Parathyroid adenoma (tissue), 2 donors: Measurements from ENCODE around the gene EAPP.
"Not testable (repeated sequence)": the region's sequence is repeated elsewhere in the genome, so short reads cannot be mapped to it uniquely, and the experiment has no call there.

Experiments used
- H2AFZ ChIP-seq: fragments of 300-600 bp; sonication (generic); one replicate; pipeline ENCODE4 v1.7.0; 2017; ENCODE audit warnings: antibody characterized with exemption, mild to moderate bottlenecking
- H3K27ac ChIP-seq: fragments of 300-600 bp; sonication (generic); one replicate; pipeline ENCODE4 v1.7.0; 2017
- H3K27me3 ChIP-seq: fragments of 300-600 bp; sonication (generic); one replicate; pipeline ENCODE4 v1.7.0; 2017; ENCODE audit warnings: low read length; ENCODE audit not compliant: control insufficient read depth, insufficient read depth
- H3K36me3 ChIP-seq: fragments of 300-600 bp; sonication (generic); one replicate; pipeline ENCODE4 v1.7.0; 2017; ENCODE audit warnings: low read length; ENCODE audit not compliant: control insufficient read depth, insufficient read depth
- H3K4me1 ChIP-seq: fragments of 300-600 bp; sonication (generic); one replicate; pipeline ENCODE4 v1.7.0; 2017; ENCODE audit warnings: control low read depth
- H3K4me2 ChIP-seq: fragments of 300-600 bp; sonication (generic); one replicate; pipeline ENCODE4 v1.7.0; 2017; ENCODE audit warnings: low read length
- H3K4me3 ChIP-seq: fragments of 300-600 bp; sonication (generic); one replicate; pipeline ENCODE4 v1.7.0; 2017; ENCODE audit warnings: low read depth, low read length
- H3K79me2 ChIP-seq: fragments of 300-600 bp; sonication (generic); one replicate; pipeline ENCODE4 v1.7.0; 2017; ENCODE audit warnings: control low read depth
- H3K9ac ChIP-seq: fragments of 300-600 bp; sonication (generic); one replicate; pipeline ENCODE4 v1.7.0; 2017; ENCODE audit warnings: mild to moderate bottlenecking
- H3K9me3 ChIP-seq: fragments of 300-600 bp; sonication (generic); one replicate; pipeline ENCODE4 v1.7.0; 2017; ENCODE audit warnings: low read length; ENCODE audit not compliant: control insufficient read depth
- TF ChIP-seq, protein P1 (sequence below): fragments of 300-600 bp; sonication (generic); IDR thresholded peaks from one replicate; pipeline ENCODE4 v1.7.0; 2017; ENCODE audit warnings: antibody characterized with exemption, mild to moderate bottlenecking
- donor health status: primary hyperparathyroidism.

EAPP gene

DNA sequence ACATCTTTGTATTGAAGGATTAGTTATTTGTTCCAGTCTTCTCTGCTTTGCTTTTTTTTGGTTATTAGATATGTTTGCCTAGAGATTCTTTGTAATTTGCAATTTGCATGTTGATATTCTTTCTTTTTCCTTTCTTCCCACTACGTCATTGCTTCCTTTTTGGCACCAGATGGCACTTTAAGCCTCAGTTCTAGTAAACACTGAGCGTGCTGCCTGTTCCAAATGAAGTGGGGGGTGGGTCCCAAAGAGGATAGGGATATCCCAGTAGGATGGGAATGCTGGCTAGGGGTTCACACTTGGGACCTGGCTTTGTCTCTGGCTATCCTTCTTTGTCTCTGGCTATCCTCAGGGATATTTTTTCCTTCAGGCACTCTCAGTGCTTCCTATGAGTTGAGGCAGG is 17.0 kb downstream of the EAPP start:
- no peaks in the 10 kb centered on the region for H3K4me1 ChIP-seq
- no peaks in the 10 kb centered on the region for H3K79me2 ChIP-seq
- no peaks in the 10 kb centered on the region for H3K36me3 ChIP-seq
- H3K9me3 ChIP-seq = no peaks in the 10 kb centered on the region
- TF ChIP-seq, protein P1, sequence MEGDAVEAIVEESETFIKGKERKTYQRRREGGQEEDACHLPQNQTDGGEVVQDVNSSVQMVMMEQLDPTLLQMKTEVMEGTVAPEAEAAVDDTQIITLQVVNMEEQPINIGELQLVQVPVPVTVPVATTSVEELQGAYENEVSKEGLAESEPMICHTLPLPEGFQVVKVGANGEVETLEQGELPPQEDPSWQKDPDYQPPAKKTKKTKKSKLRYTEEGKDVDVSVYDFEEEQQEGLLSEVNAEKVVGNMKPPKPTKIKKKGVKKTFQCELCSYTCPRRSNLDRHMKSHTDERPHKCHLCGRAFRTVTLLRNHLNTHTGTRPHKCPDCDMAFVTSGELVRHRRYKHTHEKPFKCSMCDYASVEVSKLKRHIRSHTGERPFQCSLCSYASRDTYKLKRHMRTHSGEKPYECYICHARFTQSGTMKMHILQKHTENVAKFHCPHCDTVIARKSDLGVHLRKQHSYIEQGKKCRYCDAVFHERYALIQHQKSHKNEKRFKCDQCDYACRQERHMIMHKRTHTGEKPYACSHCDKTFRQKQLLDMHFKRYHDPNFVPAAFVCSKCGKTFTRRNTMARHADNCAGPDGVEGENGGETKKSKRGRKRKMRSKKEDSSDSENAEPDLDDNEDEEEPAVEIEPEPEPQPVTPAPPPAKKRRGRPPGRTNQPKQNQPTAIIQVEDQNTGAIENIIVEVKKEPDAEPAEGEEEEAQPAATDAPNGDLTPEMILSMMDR = no peak
- no peaks in the 10 kb centered on the region for H3K27me3 ChIP-seq
- no peak overlapping the region for H2AFZ ChIP-seq
- H3K27ac ChIP-seq = no peak overlapping the region
- H3K4me3 ChIP-seq = no peak overlapping the region
- no peak overlapping the region for H3K9ac ChIP-seq
- no peak overlapping the region for H3K4me2 ChIP-seq

DNA sequence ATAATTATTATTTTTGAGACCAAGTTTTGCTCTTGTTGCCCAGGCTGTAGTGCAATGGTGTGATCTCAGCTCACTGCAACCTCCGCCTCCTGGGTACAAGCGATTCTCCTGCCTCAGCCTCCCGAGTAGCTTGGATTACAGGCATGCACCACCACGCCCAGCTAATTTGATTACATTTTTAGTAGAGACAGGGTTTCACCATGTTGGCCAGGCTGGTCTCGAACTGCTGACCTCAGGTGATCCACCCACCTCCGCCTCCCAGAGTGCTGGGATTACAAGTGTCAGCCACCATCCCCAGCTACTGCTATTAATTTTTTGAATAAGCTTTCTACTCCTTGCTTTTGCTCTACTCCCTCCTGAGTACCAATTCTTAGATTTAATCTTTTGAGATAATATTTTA is 18.4 kb downstream of the EAPP start:
- not testable (repeated sequence) for H3K27me3 ChIP-seq, H3K4me1 ChIP-seq, H3K4me3 ChIP-seq, H3K9ac ChIP-seq, H3K79me2 ChIP-seq, H3K36me3 ChIP-seq, H3K9me3 ChIP-seq, H3K4me2 ChIP-seq, H3K27ac ChIP-seq, H2AFZ ChIP-seq

DNA sequence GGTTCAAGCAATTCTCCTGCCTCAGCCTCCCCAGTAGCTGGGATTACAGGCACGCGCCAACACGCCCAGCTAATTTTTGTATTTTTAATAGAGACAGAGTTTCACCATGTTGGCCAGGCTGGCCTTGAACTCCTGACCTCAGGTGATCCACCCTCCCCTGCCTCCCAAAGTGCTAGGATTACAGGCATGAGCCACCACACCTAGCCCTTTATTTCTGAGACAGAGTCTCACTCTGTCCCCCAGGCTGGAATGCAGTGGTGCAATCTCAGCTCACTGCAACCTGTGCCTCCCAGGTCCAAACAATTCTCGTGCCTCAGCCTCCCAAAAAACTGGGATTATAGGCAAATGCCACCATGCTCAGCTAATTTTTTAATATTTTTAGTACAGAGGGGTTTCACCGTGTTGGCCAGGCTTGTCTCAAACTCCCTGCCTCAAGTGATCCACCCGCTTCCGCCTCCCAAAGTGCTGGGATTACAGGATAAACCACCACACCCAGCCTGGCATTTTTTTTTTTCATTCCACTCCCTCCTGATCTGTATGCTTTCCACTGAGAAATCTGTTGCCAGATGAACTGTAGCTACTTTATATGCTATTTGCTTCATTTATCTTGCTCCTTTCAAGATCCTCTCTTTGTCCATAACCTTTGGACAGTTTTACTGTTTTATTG is 19.1 kb downstream of the EAPP start:
- H3K9me3 ChIP-seq, H3K4me2 ChIP-seq, H3K27ac ChIP-seq, H3K79me2 ChIP-seq, H2AFZ ChIP-seq, H3K9ac ChIP-seq, H3K36me3 ChIP-seq, H3K4me1 ChIP-seq, H3K27me3 ChIP-seq, H3K4me3 ChIP-seq: not testable (repeated sequence)

DNA sequence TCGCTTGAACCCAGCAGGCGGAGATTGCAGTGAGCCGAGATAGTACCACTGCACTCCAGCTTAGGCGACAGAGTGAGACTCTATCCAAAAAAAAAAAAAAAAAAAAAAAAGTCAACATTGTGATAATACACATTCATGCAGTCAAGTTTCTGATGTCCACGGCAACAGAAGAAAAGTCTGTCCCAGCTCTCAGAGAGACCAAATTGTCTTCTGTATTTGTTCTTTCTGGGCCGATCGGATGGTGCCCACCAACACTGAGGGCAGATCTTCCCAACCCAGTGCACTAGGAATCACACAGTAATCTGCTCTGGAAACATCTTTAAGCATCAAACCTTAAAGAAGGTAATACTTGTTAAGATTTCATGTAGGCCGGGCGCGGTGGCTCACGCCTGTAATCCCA is 31.6 kb downstream of the EAPP start:
- Histone ChIP-seq H3K79me2 (no peaks in the 10 kb centered on the region), H3K27ac (no peak overlapping the region), H3K4me3 (no peak overlapping the region), H3K27me3 (no peaks in the 10 kb centered on the region), H3K4me2 (no peak overlapping the region), H3K36me3 (no peaks in the 10 kb centered on the region), H3K9me3 (no peaks in the 10 kb centered on the region), H3K4me1 (no peaks in the 10 kb centered on the region), H3K9ac (no peak overlapping the region), H2AFZ (no peak overlapping the region)
- TF ChIP-seq, protein P1 = no peak

DNA sequence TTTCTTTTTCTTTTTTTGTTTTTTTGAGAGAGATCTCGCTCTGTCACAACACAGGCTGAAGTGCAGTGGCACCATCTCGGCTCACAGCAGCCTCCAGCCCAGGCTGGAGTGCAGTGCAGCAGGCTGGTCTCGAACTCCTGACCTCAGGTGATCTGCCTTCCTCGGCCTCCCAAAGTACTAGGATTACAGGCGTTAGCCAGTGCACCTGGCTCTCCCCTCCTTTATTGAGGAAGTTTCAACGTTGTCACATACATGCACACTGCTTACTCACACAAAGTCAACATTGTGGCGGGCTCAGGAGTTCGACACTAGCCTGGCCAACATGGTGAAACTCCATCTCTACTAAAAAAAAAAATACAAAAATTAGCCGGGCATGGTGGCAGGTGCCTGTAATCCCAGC is 32.0 kb downstream of the EAPP start:
- Histone ChIP-seq H3K4me1 (no peaks in the 10 kb centered on the region), H2AFZ (no peak overlapping the region), H3K9ac (no peak overlapping the region), H3K4me3 (no peak overlapping the region), H3K27me3 (no peaks in the 10 kb centered on the region), H3K4me2 (no peak overlapping the region), H3K36me3 (no peaks in the 10 kb centered on the region), H3K9me3 (no peaks in the 10 kb centered on the region), H3K79me2 (no peaks in the 10 kb centered on the region), H3K27ac (no peak overlapping the region)
- TF ChIP-seq, protein P1 = no peak

DNA sequence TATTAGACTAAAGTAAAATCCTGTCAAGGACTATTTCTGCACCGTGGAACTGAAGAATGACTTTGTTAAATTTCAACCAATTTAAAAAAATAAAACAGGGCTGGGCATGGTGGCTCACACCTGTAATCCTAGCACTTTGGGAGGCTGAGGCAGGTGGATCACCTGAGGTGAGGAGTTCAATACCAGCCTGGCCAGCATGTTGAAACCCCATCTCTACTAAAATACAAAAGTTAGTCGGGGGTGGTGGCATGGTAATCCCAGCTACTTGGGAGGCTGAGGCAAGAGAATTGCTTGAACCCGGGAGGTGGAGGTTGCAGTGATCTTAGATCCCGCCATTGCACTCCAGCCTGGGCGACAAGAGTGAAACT is 34.4 kb downstream of the EAPP start:
- H3K27ac ChIP-seq, H3K4me3 ChIP-seq, H3K9me3 ChIP-seq, H3K4me2 ChIP-seq, H3K36me3 ChIP-seq, H3K79me2 ChIP-seq, H3K4me1 ChIP-seq, H3K27me3 ChIP-seq, H2AFZ ChIP-seq, H3K9ac ChIP-seq: not testable (repeated sequence)

DNA sequence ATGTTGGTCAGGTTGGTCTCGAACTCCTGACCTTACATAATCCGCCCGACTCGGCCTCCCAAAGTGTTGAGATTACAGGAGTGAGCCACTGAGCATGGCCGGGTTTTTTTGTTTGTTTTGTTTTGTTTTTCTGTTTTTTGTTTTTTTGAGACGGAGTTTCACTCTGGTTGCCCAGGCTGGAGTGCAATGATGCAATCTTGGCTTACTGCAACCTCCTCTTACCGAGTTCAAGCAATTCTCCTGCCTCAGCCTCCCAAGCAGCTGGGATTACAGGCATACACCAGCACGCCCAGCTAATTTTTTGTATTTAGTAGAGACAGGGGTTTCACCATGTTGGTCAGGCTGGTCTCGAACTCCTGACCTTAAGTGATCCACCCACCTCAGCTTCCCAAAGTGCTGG is 35.5 kb downstream of the EAPP start:
- not testable (repeated sequence) for H3K9me3 ChIP-seq

More for the DNA sequence above, 35.5 kb downstream of the EAPP start:
- not testable (repeated sequence) for H2AFZ ChIP-seq, H3K9ac ChIP-seq, H3K4me3 ChIP-seq, H3K4me2 ChIP-seq, H3K27ac ChIP-seq, H3K36me3 ChIP-seq, H3K27me3 ChIP-seq, H3K4me1 ChIP-seq, H3K79me2 ChIP-seq
